Activated B cell treated with CpG ODN at 0.5 μM for 24 hours (primary cell): ENCODE results near the gene OGDH. TPM values are rescaled to one million over a fixed set of nuclear protein-coding genes. Genes with fewer than 3 reads are reported as not detected.

ENCODE experiments used
- ATAC-seq: fragments of 200-7000 bp; cut with Tn5 transposase; one replicate; pipeline ENCODE4 v1.10.0; 2021; ENCODE audit warnings: low read depth, mild to moderate bottlenecking, moderate library complexity
- CTCF ChIA-PET: fragments of 350-600 bp; sonication (Branson Sonifier 250); formaldehyde crosslinking; loops from one replicate; lab custom pipeline; 2021; ENCODE audit warnings: antibody characterized with exemption; lab: Charles Lee
- POLR2A ChIA-PET: fragments of 350-600 bp; sonication (Branson Sonifier 250); formaldehyde crosslinking; loops from one replicate; lab custom pipeline; 2021; ENCODE audit warnings: antibody characterized with exemption; lab: Charles Lee
- DNase-seq: peaks from one replicate; pipeline ENCODE4 v3.0.0; 2022
- H3K27ac Mint-ChIP-seq: one replicate; pipeline ENCODE4 v1.8.0; 2020; ENCODE audit warnings: mixed read lengths
- H3K27me3 Mint-ChIP-seq: one replicate; pipeline ENCODE4 v1.8.0; 2021; ENCODE audit warnings: mixed read lengths
- H3K36me3 Mint-ChIP-seq: one replicate; pipeline ENCODE4 v1.8.0; 2021; ENCODE audit warnings: low read depth, mixed read lengths
- H3K4me1 Mint-ChIP-seq: one replicate; pipeline ENCODE4 v1.8.0; 2021; ENCODE audit warnings: mixed read lengths
- H3K4me3 Mint-ChIP-seq: one replicate; pipeline ENCODE4 v1.8.0; 2020; ENCODE audit warnings: mild to moderate bottlenecking, mixed read lengths
- H3K9me3 Mint-ChIP-seq: one replicate; pipeline ENCODE4 v1.8.0; 2020; ENCODE audit warnings: mixed read lengths
- intact Hi-C: fragments of 100-400 bp; cut with micrococcal nuclease; formaldehyde crosslinking; loops from one replicate; pipeline ENCODE4 v1.15.1; 2024
- total RNA-seq: library from RNA; stranded (reverse); gene quantifications from 2 replicates; pipeline ENCODE4 v1.2.3, GENCODE V29; 2022
- TF ChIP-seq, protein P1 (sequence below): fragments of 200-600 bp; IDR thresholded peaks from one replicate; pipeline ENCODE4 v1.8.0; 2022; ENCODE audit warnings: antibody characterized with exemption, mild to moderate bottlenecking

The OGDH gene
- total RNA-seq, 1 donor from 2014 or later, result 81.7 TPM

DNA sequence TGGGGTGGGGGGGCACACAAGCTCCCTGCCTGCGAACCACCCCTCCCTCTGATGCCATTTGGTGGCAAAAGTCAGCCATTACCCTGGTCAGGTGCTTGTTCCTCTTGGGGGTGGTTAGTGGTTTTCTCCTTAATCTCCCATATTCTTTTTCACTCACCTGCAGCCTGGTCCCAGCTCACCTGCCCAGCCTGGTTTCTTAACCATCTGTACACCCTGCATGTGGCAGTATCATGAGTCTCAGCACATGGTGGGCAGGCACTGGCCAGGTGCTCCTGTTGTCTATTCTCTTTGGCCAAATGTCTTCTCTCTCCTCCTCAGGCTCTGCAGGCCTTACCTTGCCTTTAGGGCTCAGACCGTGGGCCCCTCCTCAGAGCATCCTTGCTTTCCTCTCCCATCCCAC lies 30.5 kb downstream of the OGDH start:
- Mint-ChIP-seq H3K27ac (peak overlapping the region; percentile 97), H3K4me3 (no peak overlapping the region), H3K36me3 (peaks cover under 1% of the 10 kb centered on the region), H3K4me1 (peaks cover 84% of the 10 kb centered on the region), H3K9me3 (no peaks in the 10 kb centered on the region), H3K27me3 (no peaks in the 10 kb centered on the region)
- ATAC-seq (no peak), DNase-seq (no peak)
- ChIA-PET POLR2A (interaction anchor here (0.7 to 14.0 kb wide), 10 partner anchors 7 to 729 kb away, joined by 3 to 257 read pairs (median 8); partner anchors contain the start of genes NUDCD3, OGDH, PURB and TMED4), CTCF (interaction anchor here (0.9 kb wide), 1 partner anchor 10 kb away, joined by 3 read pairs; no protein-coding TSS in a partner anchor)
- intact Hi-C loops, result loop anchor here (5.0 kb wide), 1 partner anchor 345 kb away; no protein-coding TSS in a partner anchor
- TF ChIP-seq, protein P1, sequence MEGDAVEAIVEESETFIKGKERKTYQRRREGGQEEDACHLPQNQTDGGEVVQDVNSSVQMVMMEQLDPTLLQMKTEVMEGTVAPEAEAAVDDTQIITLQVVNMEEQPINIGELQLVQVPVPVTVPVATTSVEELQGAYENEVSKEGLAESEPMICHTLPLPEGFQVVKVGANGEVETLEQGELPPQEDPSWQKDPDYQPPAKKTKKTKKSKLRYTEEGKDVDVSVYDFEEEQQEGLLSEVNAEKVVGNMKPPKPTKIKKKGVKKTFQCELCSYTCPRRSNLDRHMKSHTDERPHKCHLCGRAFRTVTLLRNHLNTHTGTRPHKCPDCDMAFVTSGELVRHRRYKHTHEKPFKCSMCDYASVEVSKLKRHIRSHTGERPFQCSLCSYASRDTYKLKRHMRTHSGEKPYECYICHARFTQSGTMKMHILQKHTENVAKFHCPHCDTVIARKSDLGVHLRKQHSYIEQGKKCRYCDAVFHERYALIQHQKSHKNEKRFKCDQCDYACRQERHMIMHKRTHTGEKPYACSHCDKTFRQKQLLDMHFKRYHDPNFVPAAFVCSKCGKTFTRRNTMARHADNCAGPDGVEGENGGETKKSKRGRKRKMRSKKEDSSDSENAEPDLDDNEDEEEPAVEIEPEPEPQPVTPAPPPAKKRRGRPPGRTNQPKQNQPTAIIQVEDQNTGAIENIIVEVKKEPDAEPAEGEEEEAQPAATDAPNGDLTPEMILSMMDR, result no peak

DNA sequence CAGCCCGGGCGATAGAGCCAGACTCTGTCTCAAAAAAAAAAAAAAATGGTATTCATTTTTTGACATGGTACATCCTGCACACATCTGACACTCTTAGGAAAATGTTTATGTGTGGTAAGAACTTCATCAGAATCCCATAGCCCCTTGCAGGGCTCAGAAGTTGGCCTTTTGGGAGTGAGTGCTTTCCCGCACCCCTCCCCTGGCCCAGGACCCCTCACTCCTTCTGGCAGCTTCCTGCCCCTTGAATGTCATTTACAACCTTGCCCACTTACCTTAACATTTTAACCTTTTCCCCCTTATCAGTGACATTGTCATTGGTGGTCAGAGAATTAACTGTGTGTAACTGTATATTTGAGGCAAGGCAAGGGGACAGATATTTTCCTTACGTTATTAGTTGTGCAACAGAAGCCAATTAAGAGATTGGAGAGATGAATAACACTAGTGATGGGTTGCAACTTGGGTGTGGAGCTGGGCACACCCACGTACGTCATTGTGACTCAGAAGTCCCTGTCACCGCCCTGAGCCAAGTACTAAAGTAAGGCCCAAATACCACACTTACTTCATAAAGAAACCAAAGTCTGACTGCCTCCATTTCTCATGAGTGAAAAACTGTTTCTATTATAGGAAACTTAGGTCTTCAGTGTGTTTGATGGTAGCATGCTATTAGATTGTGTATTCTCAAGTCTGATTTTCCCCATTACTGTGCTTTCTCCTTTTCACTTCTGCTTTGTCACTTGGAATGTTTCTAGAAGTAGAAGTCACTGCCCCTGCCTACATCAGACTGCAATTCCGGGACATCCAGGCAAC lies 31.6 kb downstream of the OGDH start:
- no peaks in the 10 kb centered on the region for H3K9me3 Mint-ChIP-seq
- H3K4me3 Mint-ChIP-seq, result peak overlapping the region; percentile 84
- ChIA-PET POLR2A (interaction anchor here (0.5 to 14.0 kb wide), 23 partner anchors 8 to 730 kb away, joined by 3 to 257 read pairs (median 6); partner anchors contain the start of genes DDX56, H2AZ2, NUDCD3 and OGDH), CTCF (interaction anchor here (1.0 to 2.4 kb wide), 8 partner anchors 15 to 207 kb away, joined by 3 to 13 read pairs (median 4); partner anchors contain the start of genes OGDH and PPIA)
- peaks cover 73% of the 10 kb centered on the region for H3K4me1 Mint-ChIP-seq
- peak overlapping the region; percentile 97 for H3K27ac Mint-ChIP-seq
- no peaks in the 10 kb centered on the region for H3K27me3 Mint-ChIP-seq
- TF ChIP-seq, protein P1, result no peak
- no peaks in the 10 kb centered on the region for H3K36me3 Mint-ChIP-seq
- DNase-seq (peak; percentile 43), ATAC-seq (peak; percentile 64)
- intact Hi-C loops, result loop anchor here (1.0 to 5.0 kb wide), 7 partner anchors 8 to 344 kb away; partner anchors contain the start of genes H2AZ2, OGDH and ZMIZ2

DNA sequence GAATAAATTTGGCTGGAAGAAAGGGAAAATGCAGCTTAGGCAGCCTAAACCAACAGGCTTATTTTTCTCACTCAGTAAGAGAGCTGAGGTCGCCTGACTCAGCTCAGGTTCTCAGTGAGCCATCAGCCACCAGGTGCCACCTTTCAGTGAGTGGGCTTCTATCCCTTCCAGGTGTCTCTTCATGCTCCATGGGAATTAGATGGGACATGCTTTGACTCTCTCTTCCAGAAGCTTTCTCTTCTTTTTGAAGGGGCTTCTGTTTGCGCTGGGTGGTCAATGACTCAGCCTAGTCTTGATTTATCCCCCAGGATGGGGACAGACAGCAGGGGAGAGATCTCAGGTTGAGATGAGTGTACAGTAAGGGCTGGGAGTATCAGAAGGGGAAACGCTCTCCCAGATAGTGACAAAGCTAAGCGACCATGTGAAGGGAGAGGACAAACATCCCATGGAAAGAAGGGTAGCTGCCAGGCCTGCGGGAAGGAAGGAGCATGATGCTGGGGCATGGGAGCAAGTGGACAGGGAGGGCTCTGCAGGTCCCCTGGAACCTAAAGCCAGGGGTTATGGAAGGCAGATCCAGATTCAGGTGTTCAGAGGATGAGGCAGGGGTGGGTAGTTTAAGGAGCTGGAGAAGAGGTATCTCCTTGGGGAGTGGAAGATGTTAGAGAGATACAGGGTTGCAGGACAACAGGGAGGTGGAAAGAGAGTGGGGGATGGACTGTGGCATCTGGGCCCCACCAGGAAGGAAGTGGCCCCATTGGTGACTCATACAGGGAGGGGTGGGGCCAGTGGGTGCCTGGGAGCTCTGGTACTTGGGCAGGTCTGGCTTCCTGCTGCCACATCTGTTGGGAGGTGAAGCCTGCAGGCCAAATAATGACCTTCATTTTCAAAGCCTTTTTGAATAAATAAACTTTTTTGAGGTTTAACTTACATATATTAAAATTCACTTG lies 32.5 kb downstream of the OGDH start:
- intact Hi-C loops, result loop anchor here (1.0 to 5.0 kb wide), 10 partner anchors 9 to 343 kb away; partner anchors contain the start of genes H2AZ2, OGDH, PURB and ZMIZ2

DNA sequence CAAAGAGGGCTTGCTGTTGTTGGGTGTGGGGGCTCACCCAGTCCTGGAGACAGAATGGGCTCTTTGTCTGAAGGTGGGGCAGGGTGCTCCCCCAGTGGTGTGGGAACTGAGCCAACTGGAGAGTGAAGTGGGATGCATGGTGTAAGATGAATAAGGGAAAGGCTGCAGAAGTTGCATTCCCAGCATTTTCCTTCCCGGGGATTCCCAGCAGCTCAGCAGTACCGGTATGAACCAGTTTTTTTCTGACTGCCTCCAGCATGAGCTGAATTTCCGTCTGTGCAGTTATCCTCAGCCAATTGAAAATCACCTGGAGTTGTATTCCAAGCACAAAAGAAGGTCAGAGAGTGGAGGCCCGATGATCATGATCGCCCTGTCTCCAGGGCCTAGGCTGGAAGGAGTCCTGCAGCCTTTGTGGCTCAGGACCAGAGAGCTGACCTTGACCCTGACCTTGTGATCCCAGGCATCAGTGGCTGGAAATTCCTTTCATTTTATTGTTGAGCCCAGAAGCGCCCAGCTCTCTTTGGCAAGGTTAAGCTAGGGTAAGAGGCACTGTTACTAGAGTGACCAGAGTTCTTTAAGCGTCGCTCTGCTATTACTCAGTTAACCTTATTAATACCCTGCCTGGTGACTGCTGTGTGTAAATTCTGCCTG lies 33.4 kb downstream of the OGDH start:
- H3K27ac Mint-ChIP-seq, result peak overlapping the region; percentile 97
- H3K4me3 Mint-ChIP-seq, result peak overlapping the region; percentile 84
- H3K36me3 Mint-ChIP-seq, result peaks cover 7% of the 10 kb centered on the region
- no peak for ATAC-seq
- peaks cover 55% of the 10 kb centered on the region for H3K4me1 Mint-ChIP-seq
- TF ChIP-seq, protein P1, result no peak
- ChIA-PET POLR2A (interaction anchor here (0.7 to 14.0 kb wide), 21 partner anchors 10 to 245 kb away, joined by 3 to 257 read pairs (median 9); partner anchors contain the start of genes DDX56, H2AZ2, NUDCD3 and OGDH), CTCF (interaction anchor here (1.2 to 2.4 kb wide), 5 partner anchors 17 to 129 kb away, joined by 3 to 13 read pairs (median 6); partner anchors contain the start of gene OGDH)
- DNase-seq, result no peak
- intact Hi-C loops, result loop anchor here (1.0 to 5.0 kb wide), 5 partner anchors 17 to 343 kb away; partner anchors contain the start of gene PURB
- H3K27me3 Mint-ChIP-seq, result no peaks in the 10 kb centered on the region
- H3K9me3 Mint-ChIP-seq, result no peaks in the 10 kb centered on the region

More for the DNA sequence above, 32.5 kb downstream of the OGDH start:
- Mint-ChIP-seq H3K9me3 (no peaks in the 10 kb centered on the region), H3K4me1 (peaks cover 64% of the 10 kb centered on the region), H3K27me3 (no peaks in the 10 kb centered on the region), H3K27ac (peak overlapping the region; percentile 97), H3K4me3 (peak overlapping the region; percentile 84), H3K36me3 (peaks cover 3% of the 10 kb centered on the region)
- TF ChIP-seq, protein P1, result no peak
- ChIA-PET POLR2A (interaction anchor here (0.5 to 14.0 kb wide), 25 partner anchors 9 to 473 kb away, joined by 3 to 257 read pairs (median 6); partner anchors contain the start of genes DDX56, H2AZ2, NUDCD3 and OGDH), CTCF (interaction anchor here (1.0 to 2.4 kb wide), 9 partner anchors 15 to 206 kb away, joined by 3 to 13 read pairs (median 4); partner anchors contain the start of genes OGDH and PPIA)
- ATAC-seq (peak; percentile 82), DNase-seq (peak; percentile 69)
